H1 (cell line): ENCODE measurements around the gene SRPRB. TPM values are rescaled to one million over a fixed set of nuclear protein-coding genes. Genes with fewer than 3 reads are reported as not detected.

ENCODE experiments used
- CTCF ChIA-PET: fragments of 300-600 bp; sonication (Branson Sonifier 250); formaldehyde crosslinking; loops from one replicate; lab custom pipeline; 2021; ENCODE audit not compliant: partially characterized antibody; lab: Charles Lee
- POLR2A ChIA-PET: fragments of 300-600 bp; sonication (Branson Sonifier 250); formaldehyde crosslinking; loops from one replicate; lab custom pipeline; 2021; ENCODE audit warnings: inconsistent platforms; ENCODE audit not compliant: partially characterized antibody; lab: Charles Lee
- DNase-seq, 2 experiments: peaks; one replicate each; pipeline versions ENCODE4 v3.0.0 to v3.0.0-alpha.2; 2010 to 2022; ENCODE audit warnings: low spot score in 2 of 2, low read depth in 1 of 2, mixed read lengths in 1 of 2
- FAIRE-seq: peaks from 2 replicates; lab custom pipeline; 2011; peaks lifted over from hg19 to GRCh38; lab: Jason Lieb, UNC
- H2AFZ ChIP-seq: 2 replicates; pipeline ENCODE4 v1.8.1; 2012; ENCODE audit warnings: low read length, inconsistent platforms
- H2AK5ac ChIP-seq: 2 replicates; pipeline ENCODE4 v1.6.1; 2013; ENCODE audit warnings: low read depth, low read length
- H2BK120ac ChIP-seq: replicated peaks from 2 replicates; pipeline ENCODE3; 2013; ENCODE audit warnings: low read depth, low read length, inconsistent platforms
- H2BK12ac ChIP-seq: 2 replicates; pipeline ENCODE4 v1.6.1; 2013; ENCODE audit warnings: low read depth, low read length
- H2BK15ac ChIP-seq: 2 replicates; pipeline ENCODE4 v1.6.1; 2013; ENCODE audit warnings: low read length
- H2BK20ac ChIP-seq: 2 replicates; pipeline ENCODE4 v1.6.1; 2013; ENCODE audit warnings: low read length
- H2BK5ac ChIP-seq: 2 replicates; pipeline ENCODE4 v1.6.1; 2013; ENCODE audit warnings: low read depth, low read length
- H3K14ac ChIP-seq: 2 replicates; pipeline ENCODE4 v1.6.1; 2013; ENCODE audit warnings: inconsistent platforms; ENCODE audit not compliant: insufficient read length
- H3K18ac ChIP-seq: 2 replicates; pipeline ENCODE4 v1.6.1; 2013; ENCODE audit warnings: low read length; ENCODE audit errors: extremely low read depth
- H3K23ac ChIP-seq: 2 replicates; pipeline ENCODE4 v1.6.1; 2013; ENCODE audit warnings: inconsistent platforms; ENCODE audit not compliant: insufficient read length
- H3K23me2 ChIP-seq: 2 replicates; pipeline ENCODE4 v1.6.1; 2013; ENCODE audit warnings: low read depth, low read length
- H3K27ac ChIP-seq: 2 replicates; pipeline ENCODE4 v1.6.1; 2011; ENCODE audit warnings: low read depth, low read length, inconsistent platforms
- H3K27me3 ChIP-seq, 4 experiments: replicated peaks in 1 of 4; 1 replicate in 1 of 4; 2 replicates in 3 of 4; pipeline versions ENCODE4 v1.6.1 to v1.8.1; 2011 to 2013; ENCODE audit warnings: low read length in 3 of 4, mild to moderate bottlenecking in 3 of 4, inconsistent platforms in 2 of 4, mixed read lengths in 2 of 4, moderate library complexity in 1 of 4; ENCODE audit not compliant: control insufficient read depth in 3 of 4, insufficient read depth in 3 of 4; ENCODE audit errors: extremely low read depth in 1 of 4
- H3K36me3 ChIP-seq, 4 experiments: 2 replicates each; pipeline versions ENCODE4 v1.6.1 to v1.8.1; 2011 to 2013; ENCODE audit warnings: mild to moderate bottlenecking in 4 of 4, low read length in 3 of 4, moderate library complexity in 2 of 4, control low read depth in 1 of 4, inconsistent platforms in 1 of 4; ENCODE audit not compliant: insufficient read depth in 4 of 4, control insufficient read depth in 2 of 4
- H3K4ac ChIP-seq: replicated peaks from 2 replicates; pipeline ENCODE3; 2013; ENCODE audit warnings: low read length, low read depth, mixed read lengths, inconsistent platforms; ENCODE audit not compliant: insufficient read length
- H3K4me1 ChIP-seq, 4 experiments: replicated peaks in 1 of 4; 1 replicate in 1 of 4; 2 replicates in 3 of 4; pipeline versions ENCODE4 v1.6.1 to v1.8.1; 2011 to 2013; ENCODE audit warnings: low read length in 3 of 4, inconsistent platforms in 2 of 4, mixed read lengths in 1 of 4; ENCODE audit not compliant: insufficient read depth in 4 of 4, control insufficient read depth in 3 of 4
- H3K4me2 ChIP-seq, 2 experiments: 2 replicates each; pipeline versions ENCODE4 v1.6.1 to v1.8.1; 2011 to 2013; ENCODE audit warnings: low read depth in 2 of 2, low read length in 2 of 2, control low read depth in 1 of 2, inconsistent platforms in 1 of 2, mild to moderate bottlenecking in 1 of 2; ENCODE audit not compliant: insufficient read depth in 1 of 2
- H3K4me3 ChIP-seq, 4 experiments: fragments of 200-600, 300-600 bp in 1 of 4; sonication (generic), shearing (Covaris generic), sonication (Bioruptor Twin) in 1 of 4; 2 replicates each; pipeline versions ENCODE4 v1.5.1 to v1.8.1; 2011 to 2016; ENCODE audit warnings: low read length in 4 of 4, low read depth in 3 of 4, control low read depth in 2 of 4, inconsistent platforms in 2 of 4, mild to moderate bottlenecking in 2 of 4, mixed read lengths in 1 of 4, moderate library complexity in 1 of 4; ENCODE audit not compliant: insufficient read depth in 2 of 4; ENCODE audit errors: extremely low read depth in 1 of 4
- H3K56ac ChIP-seq: replicated peaks from 2 replicates; pipeline ENCODE3; 2013; ENCODE audit warnings: low read depth, mild to moderate bottlenecking, mixed read lengths, low read length, inconsistent platforms; ENCODE audit not compliant: insufficient read length
- H3K79me1 ChIP-seq: 2 replicates; pipeline ENCODE4 v1.6.1; 2013; ENCODE audit warnings: low read depth, low read length, control low read depth
- H3K79me2 ChIP-seq, 2 experiments: 2 replicates each; pipeline versions ENCODE4 v1.6.1 to v1.8.1; 2012 to 2013; ENCODE audit warnings: low read length in 2 of 2, mild to moderate bottlenecking in 2 of 2, inconsistent platforms in 1 of 2; ENCODE audit not compliant: insufficient read depth in 2 of 2, control insufficient read depth in 1 of 2
- H3K9ac ChIP-seq, 4 experiments: replicated peaks in 1 of 4; 1 replicate in 1 of 4; 2 replicates in 3 of 4; pipeline versions ENCODE4 v1.6.1 to v1.8.1; 2011 to 2013; ENCODE audit warnings: low read depth in 3 of 4, low read length in 3 of 4, control low read depth in 2 of 4, mild to moderate bottlenecking in 2 of 4, moderate library complexity in 2 of 4, inconsistent platforms in 1 of 4; ENCODE audit errors: extremely low read depth in 1 of 4
- H3K9me3 ChIP-seq, 2 experiments: 2 replicates each; pipeline versions ENCODE4 v1.6.1 to v1.8.1; 2012 to 2013; ENCODE audit warnings: mild to moderate bottlenecking in 2 of 2, moderate library complexity in 2 of 2, control low read depth in 1 of 2, inconsistent platforms in 1 of 2, low read depth in 1 of 2, low read length in 1 of 2, mixed read lengths in 1 of 2; ENCODE audit not compliant: insufficient read depth in 2 of 2
- H4K20me1 ChIP-seq, 2 experiments: replicated peaks in 1 of 2; 2 replicates each; pipeline versions ENCODE3 to v1.8.1; 2011 to 2013; ENCODE audit warnings: inconsistent platforms in 2 of 2, low read length in 2 of 2, mild to moderate bottlenecking in 1 of 2; ENCODE audit not compliant: insufficient read depth in 2 of 2, control insufficient read depth in 1 of 2
- H4K5ac ChIP-seq: 2 replicates; pipeline ENCODE4 v1.6.1; 2013; ENCODE audit warnings: low read length, low read depth, mixed read lengths, inconsistent platforms; ENCODE audit not compliant: insufficient read length
- H4K8ac ChIP-seq: 2 replicates; pipeline ENCODE4 v1.8.0; 2013; ENCODE audit warnings: mild to moderate bottlenecking, moderate library complexity, low read length, inconsistent platforms; ENCODE audit not compliant: insufficient read depth; ENCODE audit errors: extremely low read depth
- H4K91ac ChIP-seq: replicated peaks from 2 replicates; pipeline ENCODE3; 2013; ENCODE audit warnings: low read length, mixed read lengths, inconsistent platforms; ENCODE audit not compliant: insufficient read length
- ATF2 ChIP-seq: IDR thresholded peaks from 2 replicates; pipeline ENCODE4 v1.6.1; 2012; ENCODE audit warnings: low read length, inconsistent platforms
- BRCA1 ChIP-seq: IDR thresholded peaks from 2 replicates; pipeline ENCODE4 v1.6.1; 2012; ENCODE audit warnings: low read depth, low read length, improper control_type of control experiment
- EZH2 ChIP-seq: fragments of 200-600 bp; sonication (generic); IDR thresholded peaks from 2 replicates; pipeline ENCODE4 v1.7.1; 2012; ENCODE audit warnings: low read depth, mild to moderate bottlenecking, moderate library complexity, low read length, inconsistent platforms; ENCODE audit not compliant: severe bottlenecking
- KDM1A ChIP-seq: fragments of 200-600, 300-600 bp; sonication (generic); IDR thresholded peaks from 2 replicates; pipeline ENCODE4 v1.7.1; 2016; ENCODE audit warnings: mild to moderate bottlenecking, low read length, borderline replicate concordance
- MAFK ChIP-seq: IDR thresholded peaks from 2 replicates; pipeline ENCODE4 v1.6.1; 2012; ENCODE audit warnings: low read depth, mild to moderate bottlenecking, improper control_type of control experiment, low read length
- SIN3A ChIP-seq, 2 experiments: IDR thresholded peaks in 1 of 2; conservative IDR thresholded peaks in 1 of 2; 2 replicates each; pipeline ENCODE4 v1.6.1; 2011 to 2012; ENCODE audit warnings: low read length in 2 of 2, improper control_type of control experiment in 1 of 2, low read depth in 1 of 2, mild to moderate bottlenecking in 1 of 2
- USF2 ChIP-seq: IDR thresholded peaks from 2 replicates; pipeline ENCODE4 v1.6.1; 2011; ENCODE audit warnings: low read length, improper control_type of control experiment
- YY1 ChIP-seq: IDR thresholded peaks from 2 replicates; pipeline ENCODE4 v1.6.1; 2011; ENCODE audit warnings: low read depth, mild to moderate bottlenecking, low read length
- ZNF274 ChIP-seq: IDR thresholded peaks from 2 replicates; pipeline ENCODE4 v1.7.0; 2012; ENCODE audit warnings: low read length, borderline replicate concordance; ENCODE audit errors: extremely low read depth
- WGBS, 2 experiments: shearing (Covaris generic) in 1 of 2; methylation state at CpG; one replicate each; pipeline versions ENCODE4 v1.1.6 to v1.1.7; 2013 to 2015; ENCODE audit warnings: low lambda C conversion rate in 2 of 2, mixed read lengths in 2 of 2, inconsistent platforms in 1 of 2, low coverage in 1 of 2, missing lambda C conversion rate in 1 of 2; ENCODE audit not compliant: insufficient replicate concordance in 2 of 2, insufficient coverage in 1 of 2, insufficient read length in 1 of 2; ENCODE audit errors: extremely low coverage in 1 of 2, missing lambda C conversion rate in 1 of 2; 5-methylcytosine and 5-hydroxymethylcytosine counted together
- polyA plus RNA-seq, 7 experiments: library from polyadenylated mRNA; depleted of rRNA in 3 of 7; stranded (reverse) in 5 of 7; unstranded in 2 of 7; fragments of >200 nt in 5 of 7; fragments of 200-250 nt in 2 of 7; gene quantifications; 1 replicate in 5 of 7; 2 replicates in 1 of 7; 4 replicates in 1 of 7; pipeline versions ENCODE4 v1.2.1 to v1.2.3, GENCODE V29; 2011 to 2013; ENCODE audit warnings: missing spikeins in 2 of 7, mixed read lengths in 2 of 7
- total RNA-seq: library from RNA; stranded (reverse); fragmentation: NEBNext Ultra II Directional; extraction: Animal tissue kit (Norgen Biotek cat#: 25700); gene quantifications from 2 replicates; pipeline ENCODE4 v1.2.1, GENCODE V29; 2021

The SRPRB gene
- total and polyA plus RNA-seq, 2 of the 8 experiments (the other 6 are each of a cell fraction or from before 2014, with no cell fraction given): 15.9 to 49.8 TPM

- Histone ChIP-seq H3K18ac (no peak overlapping the region), H3K4me1 (no peaks in the 10 kb centered on the region), H3K9me3 (no peaks in the 10 kb centered on the region), H4K5ac (no peak overlapping the region), H3K4me2 (no peak overlapping the region), H2BK12ac (no peak overlapping the region), H3K4me3 (no peak overlapping the region), H3K23ac (no peak overlapping the region), H3K14ac (no peak overlapping the region), H2BK5ac (no peak overlapping the region), H2BK15ac (no peak overlapping the region), H3K27ac (no peak overlapping the region), H2AFZ (no peak overlapping the region), H3K9ac (no peak overlapping the region), H2BK120ac (no peak overlapping the region), H3K79me2 (no peaks in the 10 kb centered on the region), H4K91ac (no peak overlapping the region), H3K36me3 (no peaks in the 10 kb centered on the region; a peak in 3 of 8 replicates), H4K20me1 (peaks cover 0 to 1% of the 10 kb centered on the region in 2 experiments), H4K8ac (no peak overlapping the region), H3K56ac (no peak overlapping the region), H3K27me3 (no peaks in the 10 kb centered on the region), H3K4ac (no peak overlapping the region), H2AK5ac (no peak overlapping the region), H2BK20ac (no peak overlapping the region), H3K23me2 (peaks cover 4% of the 10 kb centered on the region; the same call in 1 of the 2 replicates), H3K79me1 (no peaks in the 10 kb centered on the region)
- FAIRE-seq: no peak
- POLR2A ChIA-PET: no interaction called here
- 91 to 100% methylated on average over 3 to 14 of the region's 14 CpGs for WGBS, 2 experiments
- no peak for DNase-seq
- CTCF ChIA-PET: interaction anchor here (0.7 to 7.9 kb wide), 13 partner anchors 9 to 377 kb away, joined by 3 to 75 read pairs (median 4); no protein-coding TSS in a partner anchor
- no peak for TF ChIP-seq BRCA1
- no peak for TF ChIP-seq YY1
- TF ChIP-seq MAFK: no peak
- TF ChIP-seq USF2: no peak
- TF ChIP-seq ZNF274: no peak
- TF ChIP-seq SIN3A (conservative IDR thresholded peaks at IDR 0.05 in 1 of 2, IDR thresholded peaks at IDR 0.05 in 1 of 2; ENCODE audit: low read depth in 1 of 2, low read length in 2 of 2): no peak
- TF ChIP-seq ATF2: no peak
- TF ChIP-seq EZH2: no peak
- TF ChIP-seq KDM1A: no peak
Observed at GRCh38 chr3:133834621-133835417, 29.2 kb downstream of the SRPRB start.
